Cerebellar cortex (tissue), 1 donor: ENCODE results near the gene MGMT.

Source experiments
- DNase-seq: peaks from one replicate; pipeline ENCODE4 v3.0.0-alpha.2; 2015; ENCODE audit warnings: low spot score

MGMT gene

DNA sequence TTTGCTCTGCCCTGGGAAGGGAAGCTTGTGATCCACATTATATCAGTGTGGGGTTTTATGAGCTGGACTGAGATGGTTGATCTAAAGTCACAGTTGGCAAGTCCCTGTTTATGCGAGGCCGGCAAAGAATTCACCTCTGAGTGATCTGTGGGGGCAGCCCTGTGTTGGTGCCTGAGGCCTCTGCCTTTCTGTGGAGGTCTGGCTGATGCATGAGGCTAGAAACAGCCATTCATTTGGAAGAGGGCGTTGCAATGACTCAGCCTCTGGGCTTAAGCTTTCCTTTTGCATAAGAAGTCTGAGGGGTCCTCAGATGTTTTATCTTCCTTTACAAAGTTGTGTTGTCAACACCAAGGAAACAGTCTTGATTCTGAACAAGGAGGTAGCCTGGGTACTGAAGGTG is 126.9 kb downstream of the MGMT start:
- no peak for DNase-seq

DNA sequence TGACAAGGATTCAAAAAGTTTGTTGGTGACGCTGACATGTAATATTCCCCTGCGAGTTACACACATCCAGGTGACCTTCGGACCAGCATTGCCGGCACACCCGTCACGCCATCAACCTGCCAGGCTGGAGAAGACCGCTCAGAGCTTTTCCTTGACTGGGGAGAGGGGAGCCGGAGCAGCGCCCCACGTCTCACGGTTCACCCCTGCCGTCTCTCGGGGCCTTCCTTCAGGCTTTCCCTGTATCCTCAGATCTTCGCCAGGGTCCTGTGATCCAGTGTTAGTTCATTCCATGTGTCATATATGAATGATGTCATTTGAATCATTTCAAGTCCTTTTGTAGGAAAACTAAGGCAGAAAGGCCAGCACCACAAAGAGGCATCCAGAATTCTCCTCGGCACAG is 127.8 kb downstream of the MGMT start:
- no peak for DNase-seq

DNA sequence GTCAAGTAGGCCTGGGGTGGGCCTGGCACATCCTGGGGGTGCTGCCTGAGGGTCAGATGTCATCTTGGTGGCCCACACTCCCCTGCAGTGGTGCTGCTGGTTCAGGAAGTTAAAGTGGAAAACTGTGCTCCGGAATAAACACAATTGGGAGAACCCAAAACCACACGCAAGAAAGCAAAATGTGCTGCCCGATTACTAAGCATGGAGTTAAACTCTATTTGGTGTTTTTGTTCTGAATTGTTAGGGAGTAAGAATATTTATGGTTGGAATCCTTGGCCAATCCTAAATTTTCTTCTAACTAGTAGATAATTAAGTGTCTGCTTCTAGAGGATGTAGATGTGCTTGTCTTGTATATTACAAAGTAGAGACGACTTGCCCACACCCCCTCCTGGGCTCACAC is 131.4 kb downstream of the MGMT start:
- DNase-seq, result no peak

DNA sequence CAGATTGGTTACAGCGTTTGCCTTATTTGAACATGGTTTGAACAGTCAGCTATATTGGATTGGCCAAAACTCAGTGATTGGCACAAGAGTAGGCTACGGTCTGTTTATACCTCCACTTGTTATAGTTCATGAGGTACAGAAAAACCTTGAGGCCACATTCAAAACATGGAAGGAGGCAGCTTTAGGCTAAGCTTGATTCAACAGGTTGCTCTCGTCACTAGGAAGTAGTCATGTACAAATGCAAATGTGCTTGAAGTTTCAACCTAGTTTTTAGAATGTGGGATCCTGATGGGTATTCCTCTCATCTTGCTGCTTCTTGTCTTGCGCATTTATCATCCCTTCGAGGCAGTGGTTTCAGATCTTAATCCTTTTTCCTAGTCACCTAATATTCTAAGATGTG is 132.1 kb downstream of the MGMT start:
- no peak for DNase-seq

DNA sequence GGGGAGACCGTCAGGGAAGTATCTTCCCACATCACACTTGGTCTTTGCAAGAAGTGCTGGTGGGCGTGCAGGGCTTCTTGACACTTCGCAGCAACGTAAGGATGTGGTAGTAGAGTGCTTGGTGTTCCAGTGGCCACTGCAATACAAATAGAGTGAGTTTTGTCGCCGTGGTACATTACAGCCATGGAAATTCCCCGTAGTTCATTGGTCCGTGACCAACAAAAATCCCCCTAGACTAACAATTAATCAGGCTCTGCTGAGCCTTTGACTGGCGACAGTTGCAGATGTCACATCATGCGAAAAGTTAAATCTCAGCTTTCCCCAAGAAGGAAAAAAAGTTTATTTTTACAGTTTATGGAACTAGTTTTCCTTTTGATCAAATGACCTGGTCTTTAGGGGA is 134.7 kb downstream of the MGMT start:
- no peak for DNase-seq

DNA sequence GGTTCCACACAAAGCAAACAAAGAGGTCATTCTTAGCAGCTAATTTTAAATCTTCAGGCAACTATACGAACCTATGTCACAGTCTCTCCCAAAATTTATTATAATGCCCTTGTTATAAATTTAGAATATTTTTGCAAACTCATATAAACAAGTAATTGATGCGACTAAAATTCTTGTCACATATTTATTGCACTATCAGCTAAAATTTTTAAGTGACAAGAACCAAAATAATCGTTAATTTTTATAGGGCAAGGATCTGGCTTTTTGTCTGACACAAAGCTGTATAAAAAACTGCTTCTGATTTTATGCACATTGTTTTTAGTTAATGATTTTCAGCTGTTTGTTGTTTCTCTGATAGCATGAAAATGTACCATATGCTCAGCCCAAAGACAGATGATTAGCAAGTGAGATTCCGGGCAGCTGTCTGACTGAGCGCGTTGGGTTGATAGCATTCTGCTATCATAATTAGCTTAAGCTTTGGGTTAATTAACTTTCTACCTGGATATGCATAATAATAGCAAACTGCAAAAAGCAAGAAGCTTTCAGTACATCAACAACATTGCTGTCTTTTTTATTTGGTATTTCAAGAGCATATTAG is 136.0 kb downstream of the MGMT start:
- DNase-seq, result no peak

DNA sequence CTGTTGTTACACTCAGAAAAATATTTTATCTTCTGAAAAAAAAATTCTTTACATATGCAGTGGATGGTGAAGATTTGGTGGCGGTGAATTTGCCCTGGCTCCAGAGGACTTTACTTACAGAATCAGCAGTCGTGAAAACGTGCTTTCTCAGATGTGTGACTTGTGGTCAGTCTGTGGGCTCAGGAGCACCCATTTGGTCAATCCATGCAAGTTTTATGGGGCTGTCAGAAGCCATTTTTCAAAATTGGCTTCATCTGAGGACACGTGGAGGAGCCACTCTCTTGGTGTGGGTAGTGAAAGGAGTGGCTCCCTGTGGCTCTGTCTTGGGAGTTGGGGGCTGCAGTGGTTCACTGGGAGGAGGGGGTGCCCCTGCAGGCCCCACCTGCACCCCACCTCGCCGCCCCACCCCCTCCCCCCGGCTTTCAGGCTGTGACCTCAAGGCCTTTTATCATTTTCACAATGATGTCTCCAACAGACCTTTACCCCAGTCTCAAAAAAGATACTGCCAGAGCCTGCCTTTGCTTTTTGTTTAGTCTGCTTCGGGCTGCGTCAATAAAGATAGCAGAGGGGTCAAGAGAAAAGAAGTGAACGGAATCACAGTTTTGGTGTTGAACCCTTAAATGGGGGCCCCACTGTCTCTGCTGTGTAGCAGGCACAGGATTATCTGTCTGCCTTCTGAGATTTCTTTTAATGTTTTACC is 137.4 kb downstream of the MGMT start:
- DNase-seq, result no peak

DNA sequence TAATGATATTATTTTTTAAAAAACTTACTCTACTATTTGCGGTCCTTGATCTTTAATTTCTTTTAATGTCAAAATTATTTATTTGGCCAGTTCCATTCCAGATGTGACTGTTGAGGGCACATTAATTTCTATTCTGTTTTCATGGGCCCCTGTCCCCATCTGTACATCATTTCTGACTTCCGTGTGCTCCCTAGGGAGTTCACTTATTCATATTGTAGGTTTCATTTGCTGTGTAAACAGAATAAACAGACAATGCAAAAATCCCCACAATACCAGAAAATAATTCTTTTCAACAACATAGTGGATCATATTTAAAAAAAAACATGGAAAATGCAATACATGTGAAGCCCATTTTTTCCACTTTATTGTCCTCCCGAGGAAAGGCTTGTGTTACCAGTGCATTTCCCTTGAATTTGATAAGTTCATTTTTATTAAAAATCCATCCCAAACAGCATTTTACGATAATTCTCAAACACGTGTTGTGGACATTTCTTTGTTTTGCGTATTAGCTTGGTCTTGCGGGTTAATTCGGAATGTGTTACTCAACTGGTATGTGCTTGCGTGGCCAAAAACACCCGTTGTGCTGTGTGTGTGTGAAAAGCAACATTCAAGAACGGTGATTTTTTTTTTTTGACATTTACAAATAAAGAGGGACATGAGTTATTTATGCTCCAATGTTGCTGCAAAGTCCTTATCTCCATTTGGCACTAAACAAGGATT is 138.4 kb downstream of the MGMT start:
- no peak for DNase-seq

DNA sequence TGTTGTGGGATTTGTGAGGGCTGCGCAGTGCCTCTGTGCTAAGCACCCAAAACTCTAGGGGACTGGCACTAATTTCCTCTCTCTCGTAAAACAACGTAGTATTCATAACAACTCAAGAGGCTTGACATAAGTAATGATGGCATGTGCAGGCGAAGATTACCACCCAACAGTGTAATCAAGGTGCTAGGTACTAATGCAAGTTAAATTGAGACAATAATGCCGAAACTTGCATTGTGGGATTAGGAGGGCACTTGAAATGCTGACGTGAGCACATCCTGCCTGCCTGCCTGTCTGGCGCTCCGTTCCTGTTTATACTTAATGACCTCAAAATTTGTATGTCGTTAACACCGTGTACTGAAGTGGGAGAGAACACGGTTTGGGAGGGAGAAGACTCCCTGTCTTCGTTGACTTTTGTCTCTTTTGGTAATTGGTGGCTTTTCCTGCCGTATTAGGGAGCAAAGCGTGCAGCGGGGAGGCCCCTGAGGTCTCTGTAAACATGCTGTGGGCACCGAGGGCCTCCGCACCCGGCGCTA is 139.0 kb downstream of the MGMT start:
- no peak for DNase-seq

DNA sequence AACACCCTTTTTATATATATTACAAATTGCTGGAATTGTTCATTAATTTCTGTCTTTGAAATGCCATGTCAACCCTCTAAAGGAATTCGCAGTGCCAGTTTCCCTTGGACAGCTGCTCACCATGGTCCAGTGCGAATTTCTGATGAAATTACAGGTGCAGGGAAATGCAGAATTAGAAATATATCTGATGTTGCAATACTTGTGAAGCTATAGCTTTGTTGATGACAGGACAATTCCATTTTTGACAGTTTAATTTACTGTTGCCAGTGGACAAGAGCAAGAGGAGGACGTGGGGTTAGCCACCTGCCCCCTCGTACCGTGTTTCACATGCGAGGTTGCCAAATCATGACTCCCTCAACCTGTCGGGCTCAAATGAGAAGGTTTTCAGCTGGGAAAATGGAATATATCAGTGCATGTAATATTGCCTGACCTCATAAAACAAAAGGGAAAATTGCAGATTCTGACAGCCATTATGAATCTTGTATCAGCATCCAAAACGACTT is 140.6 kb downstream of the MGMT start:
- no peak for DNase-seq

DNA sequence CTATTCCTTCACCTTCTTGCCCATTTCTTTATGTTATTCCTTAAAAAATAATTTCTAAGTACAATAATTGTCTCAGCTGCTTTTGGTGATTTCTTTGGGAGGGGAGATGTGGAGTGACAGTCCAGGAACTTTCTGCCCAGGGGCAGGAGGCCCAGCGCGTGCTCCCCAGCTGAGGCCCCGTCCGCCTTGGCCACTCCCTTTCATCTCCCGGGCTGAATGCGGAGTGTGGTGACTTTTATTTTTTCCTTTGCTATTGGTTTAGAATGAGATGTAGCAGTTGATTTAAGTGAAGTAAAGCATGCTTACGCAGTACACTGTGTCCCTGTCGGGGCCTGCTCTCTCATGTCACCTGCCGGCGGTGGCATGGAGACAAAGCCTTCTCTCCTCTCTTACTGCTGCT is 141.6 kb downstream of the MGMT start:
- DNase-seq, result no peak

DNA sequence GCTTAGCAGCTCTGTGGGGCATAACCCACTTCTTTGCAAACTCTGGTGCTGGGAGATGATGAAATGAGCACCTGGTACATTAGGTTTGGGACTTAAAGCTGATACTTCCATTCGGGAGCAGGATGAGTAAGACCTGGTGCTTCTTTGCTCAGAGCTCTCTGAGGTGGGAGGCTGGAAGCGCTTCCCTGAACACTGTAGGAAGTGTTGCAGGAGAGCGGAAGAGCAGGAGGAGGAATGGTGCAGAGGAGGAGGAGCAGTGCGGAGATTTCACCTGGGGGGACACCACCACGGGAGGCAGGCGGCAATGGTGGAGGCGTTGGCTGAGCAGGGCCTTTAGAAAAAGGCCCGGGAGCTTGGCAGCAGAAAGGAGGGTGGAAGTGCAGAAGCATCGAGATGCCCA is 142.5 kb downstream of the MGMT start:
- no peak for DNase-seq

DNA sequence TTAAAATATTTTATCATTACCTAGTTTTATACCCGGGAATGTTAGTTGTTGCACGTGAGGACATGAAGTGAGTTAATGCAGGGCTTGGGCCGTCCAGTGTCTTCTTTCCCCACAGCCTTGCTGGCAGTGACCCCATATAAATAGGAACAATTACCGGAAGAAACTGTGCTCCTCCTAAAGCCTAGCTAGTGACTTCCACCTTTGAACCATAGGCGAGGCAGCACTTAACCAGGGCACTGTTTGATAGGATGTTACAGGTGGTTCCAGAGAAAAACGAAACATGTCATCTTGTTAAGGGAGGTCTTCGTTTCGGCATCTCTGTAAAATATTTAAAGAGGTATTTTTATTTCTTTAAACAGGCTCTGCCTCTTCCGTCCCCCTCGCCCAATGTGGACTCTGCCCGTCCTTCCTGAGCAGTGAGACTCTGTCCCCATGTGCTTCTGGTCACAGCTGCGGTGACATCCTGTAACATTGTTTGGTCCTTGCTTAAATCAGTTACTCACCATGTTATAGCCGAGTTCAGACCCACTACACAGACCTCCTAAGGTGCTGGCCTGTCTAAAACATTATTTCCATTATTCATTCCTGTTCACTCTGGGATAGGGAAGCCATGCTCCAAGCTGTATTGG is 145.6 kb downstream of the MGMT start:
- DNase-seq, result no peak

DNA sequence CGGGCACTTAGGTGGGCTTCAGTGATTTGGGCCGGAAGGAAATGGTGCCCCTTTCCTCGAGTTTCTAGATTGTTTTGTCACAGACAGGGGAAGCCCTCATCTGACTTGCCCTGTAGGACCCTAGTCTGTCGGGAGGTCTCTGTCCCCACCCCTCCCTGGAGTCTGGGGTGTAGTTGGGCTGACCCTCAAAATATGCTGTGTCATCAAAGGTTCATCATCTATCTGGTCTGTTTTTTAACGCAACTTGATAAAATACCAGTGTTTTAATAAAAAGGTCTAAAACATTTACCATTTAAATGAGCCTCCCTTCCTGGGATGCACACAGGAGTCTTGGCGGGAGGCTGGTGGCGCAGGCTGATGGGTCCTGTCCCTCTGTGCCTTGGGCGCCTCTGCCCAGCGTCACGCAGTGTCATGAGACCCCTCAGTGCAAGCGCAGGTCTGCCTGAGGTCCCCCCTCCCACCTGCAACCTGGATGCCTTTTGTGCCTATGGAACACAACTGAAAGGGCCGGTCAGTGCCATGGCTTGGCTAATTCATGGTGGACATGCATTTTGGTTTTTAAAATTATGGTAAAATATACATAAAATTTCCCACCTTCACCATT is 146.4 kb downstream of the MGMT start:
- DNase-seq, result no peak

DNA sequence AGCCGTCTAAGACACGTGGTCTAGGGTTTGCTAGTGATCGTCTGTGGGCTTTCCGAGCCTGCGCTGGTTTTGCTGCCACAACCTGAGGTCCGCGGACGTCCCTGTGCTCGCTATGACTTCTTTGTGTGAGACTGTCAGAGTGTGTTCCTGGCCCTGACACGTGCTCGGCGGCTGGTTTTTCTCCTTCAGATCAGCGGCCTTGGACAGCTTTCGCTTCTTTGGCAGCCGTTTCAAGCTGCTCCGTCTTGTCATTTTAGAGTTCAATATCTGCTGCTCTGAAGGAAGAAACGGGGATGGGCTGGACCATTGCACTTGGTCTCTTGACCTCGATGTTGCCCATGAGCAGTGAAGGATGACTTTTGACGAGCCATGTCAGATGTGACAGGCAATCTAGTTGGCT is 147.3 kb downstream of the MGMT start:
- DNase-seq, result no peak

DNA sequence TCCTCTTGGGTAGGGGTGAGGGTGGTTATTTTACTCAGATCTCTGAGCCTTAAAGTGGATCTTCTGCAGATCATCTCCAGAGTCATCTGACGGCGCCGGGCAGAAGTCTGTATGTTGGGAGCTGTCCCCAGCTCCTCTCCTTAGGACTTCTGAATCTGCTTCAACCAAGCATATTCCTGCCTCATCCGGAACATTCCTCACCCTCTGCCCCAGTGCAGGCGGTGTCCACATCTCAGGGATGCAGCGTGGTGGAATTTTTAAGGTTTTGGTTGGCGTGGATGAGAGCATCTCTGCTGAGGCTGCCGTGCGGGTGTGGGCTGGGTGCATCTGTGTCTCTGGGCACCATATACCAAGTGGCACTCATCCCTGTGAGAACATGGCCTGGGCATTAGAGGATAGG is 148.3 kb downstream of the MGMT start:
- no peak for DNase-seq

DNA sequence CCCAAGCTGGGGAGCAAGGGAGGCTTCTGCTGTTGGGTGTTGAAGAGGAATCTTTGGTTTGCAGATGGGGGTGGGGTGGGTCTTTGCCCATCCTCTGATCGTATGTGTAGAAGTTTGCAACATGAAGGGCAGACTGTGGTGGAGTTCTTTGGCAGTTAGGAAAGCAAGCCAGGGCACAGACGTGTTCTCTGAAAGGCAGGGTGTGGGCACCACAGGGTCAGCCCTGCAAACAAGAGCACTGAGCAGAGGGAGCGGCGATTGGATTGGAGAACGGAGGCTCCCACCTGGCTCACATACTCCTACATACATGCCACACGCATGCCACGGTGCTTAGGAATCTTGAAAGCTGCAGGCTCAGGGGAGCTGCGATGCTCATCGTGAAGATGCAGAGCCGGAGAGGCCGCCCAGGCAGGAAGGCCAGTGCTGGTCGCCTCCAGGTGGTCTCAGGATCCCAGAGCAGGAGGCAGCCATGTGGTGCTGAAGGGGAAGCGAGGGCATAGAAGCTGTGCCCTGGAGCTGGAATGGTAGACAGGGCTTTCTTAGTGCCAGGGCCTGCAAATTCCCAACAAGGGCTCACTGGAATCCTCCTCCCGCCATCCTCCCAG is 149.0 kb downstream of the MGMT start:
- DNase-seq, result no peak

DNA sequence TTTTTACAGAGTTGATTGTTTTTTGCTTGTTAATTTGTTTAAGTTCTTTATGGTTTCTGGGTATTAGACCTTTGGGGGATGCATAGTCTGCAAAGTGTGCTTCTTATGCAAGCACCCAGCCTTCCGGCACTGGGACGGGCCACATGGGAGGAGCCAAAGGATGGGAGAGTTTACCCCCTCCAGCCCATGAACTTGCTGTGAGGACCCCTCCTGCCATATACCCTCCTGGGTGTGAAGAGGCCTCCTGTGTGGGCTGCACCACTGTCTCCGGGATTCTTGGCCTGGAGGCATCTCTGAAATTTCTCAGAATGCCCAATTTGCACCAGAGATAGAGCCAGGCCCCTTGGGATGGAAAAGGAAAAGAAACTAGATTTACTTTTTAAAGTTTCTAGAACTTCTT is 150.7 kb downstream of the MGMT start:
- DNase-seq, result no peak

DNA sequence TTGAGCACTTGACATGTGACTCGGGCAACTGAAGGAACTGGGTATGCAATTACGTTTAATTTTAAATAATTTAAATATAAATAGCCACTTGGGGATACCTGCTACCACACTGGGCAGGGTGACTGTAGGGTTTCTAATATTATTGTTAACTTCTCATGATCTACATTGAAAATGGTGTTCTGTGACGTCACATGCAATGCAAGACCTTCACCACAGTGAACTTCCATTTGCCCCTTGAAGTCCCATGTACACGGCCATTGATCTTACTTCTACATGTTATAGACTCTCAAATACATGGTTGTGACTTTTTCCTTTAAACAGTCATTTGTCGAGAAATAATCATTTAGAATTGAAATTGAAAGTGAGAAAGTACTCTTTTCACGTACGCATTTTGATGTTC is 154.0 kb downstream of the MGMT start:
- DNase-seq, result no peak

DNA sequence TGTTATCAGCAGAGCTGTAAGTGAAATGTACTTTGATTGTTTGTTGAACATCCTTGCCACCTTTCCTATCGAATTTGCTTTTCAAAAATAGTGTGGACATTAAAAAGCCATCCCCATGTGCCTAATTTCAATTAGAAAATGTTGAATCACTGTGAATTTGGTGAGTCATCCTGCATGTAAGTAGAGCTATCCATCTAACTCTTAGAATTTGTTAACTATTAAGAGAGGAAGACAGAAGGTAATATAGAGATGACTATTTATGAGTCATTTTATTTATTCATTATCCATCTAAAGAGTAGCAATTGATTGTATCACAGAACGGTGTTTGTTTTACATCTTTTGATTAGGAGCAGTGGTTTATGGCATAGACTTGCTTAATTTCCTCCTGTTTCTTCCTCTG is 154.7 kb downstream of the MGMT start:
- DNase-seq, result no peak

DNA sequence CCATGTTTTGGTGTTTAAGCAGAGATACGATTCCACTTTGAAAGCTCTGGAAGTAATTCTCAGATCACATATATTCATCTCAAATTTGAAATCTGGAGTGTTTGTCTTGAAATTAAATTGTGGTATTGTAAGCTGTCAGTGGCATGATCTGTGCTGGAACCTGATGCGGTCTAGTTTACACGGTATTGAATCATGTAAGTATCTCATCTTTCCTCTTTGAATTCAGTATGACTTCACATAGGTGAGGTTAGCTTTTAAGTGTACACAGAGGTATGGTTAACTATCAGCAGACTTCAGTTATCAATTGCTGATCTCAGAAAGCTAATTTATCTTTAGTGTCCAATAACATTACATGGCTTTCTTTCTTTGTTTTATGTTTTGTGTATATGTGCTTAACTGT is 155.2 kb downstream of the MGMT start:
- no peak for DNase-seq

DNA sequence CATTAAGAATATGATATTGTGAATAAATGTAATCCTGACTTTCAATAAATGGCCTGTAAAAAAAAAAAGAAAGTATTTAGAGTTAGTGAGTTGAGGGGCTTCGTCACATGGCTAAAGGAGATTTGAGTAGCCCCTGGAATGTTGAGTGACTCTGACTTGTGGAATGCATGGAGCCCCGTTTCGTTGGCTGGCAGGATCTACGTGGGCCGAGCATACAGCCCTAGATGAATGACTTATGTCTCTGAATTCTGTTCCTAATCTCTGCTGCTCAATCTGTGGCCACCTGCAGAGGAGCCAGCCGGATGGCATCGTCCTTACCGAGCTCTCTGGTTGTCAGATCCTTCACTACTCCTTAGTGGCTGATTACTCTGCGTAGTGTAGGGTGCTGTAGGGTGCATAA is 155.7 kb downstream of the MGMT start:
- DNase-seq, result no peak
